NCI-H146 treated with DMSO at 0.1 percent for 48 hours (cell line): Measurements from ENCODE around the gene TBXAS1.

ENCODE experiments used
- DNase-seq: peaks from one replicate; lab custom pipeline; 2025; ENCODE audit not compliant: unreplicated experiment; lab: John Stamatoyannopoulos, UW

TBXAS1 gene

GRCh38 chr7:140018125-140019043 is 189.3 kb downstream of the TBXAS1 start:
- DNase-seq = no peak

DNA sequence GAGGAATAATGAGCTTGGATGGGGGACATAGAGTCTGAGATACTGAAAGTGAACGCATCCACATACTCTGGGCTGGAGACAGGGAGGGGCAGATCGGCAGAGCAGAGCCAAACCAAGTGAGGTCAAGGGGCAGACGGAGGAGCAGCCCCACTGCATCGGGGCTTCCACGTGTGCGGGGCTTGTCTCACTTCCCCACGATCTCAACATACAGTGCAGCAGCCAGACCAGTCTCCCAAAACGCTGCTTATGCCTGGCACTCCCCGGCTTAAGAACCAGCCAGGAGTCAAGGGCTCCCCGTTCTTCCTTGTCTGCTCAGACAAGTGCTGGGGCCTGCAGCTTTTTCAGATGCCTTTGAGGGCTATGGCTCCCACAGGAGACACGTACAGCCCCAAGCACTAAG is 190.1 kb downstream of the TBXAS1 start:
- no peak for DNase-seq

DNA sequence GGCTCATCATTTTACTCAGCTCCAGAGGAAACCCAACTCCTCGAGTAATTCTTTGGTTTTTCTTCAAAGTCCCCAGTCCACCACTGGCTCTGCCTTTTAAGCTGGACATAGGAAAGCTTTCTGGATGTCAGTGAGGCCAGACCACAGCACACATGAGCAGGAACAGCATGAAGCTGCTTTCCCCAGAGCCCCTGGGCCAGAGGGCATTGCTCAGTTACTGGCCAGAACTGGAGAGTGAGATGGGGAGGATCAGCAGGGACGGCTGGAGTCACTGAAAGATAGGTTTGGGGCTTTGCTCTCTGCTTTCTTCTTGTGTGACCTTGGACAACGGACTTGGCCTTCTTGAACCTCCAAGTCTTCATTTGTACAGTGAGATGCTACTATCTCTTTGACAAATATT is 190.5 kb downstream of the TBXAS1 start:
- DNase-seq = no peak

DNA sequence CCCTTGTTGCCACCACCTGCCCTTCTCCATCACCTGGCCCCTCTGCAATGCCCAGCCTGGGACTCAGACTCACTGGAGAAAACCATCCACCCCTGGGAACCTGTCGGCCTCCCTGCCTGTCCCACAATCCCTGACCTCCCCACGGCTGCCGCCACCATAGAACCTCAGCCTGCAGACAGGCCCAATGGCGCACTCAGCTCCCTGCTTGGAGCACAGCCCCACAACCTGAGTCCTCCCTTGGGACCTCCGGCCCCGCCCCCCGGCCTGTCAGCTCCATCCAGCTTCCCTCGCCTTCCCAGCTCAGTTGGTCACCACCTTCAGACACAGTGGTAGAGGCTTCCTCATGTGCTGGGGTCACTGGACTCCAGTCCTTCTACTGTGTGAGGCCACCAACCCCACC is 192.5 kb downstream of the TBXAS1 start:
- no peak for DNase-seq

- no peak for DNase-seq
Observed at GRCh38 chr7:140022582-140023211, 193.6 kb downstream of the TBXAS1 start.

GRCh38 chr7:140023728-140024127 is 194.7 kb downstream of the TBXAS1 start:
- DNase-seq = no peak

DNA sequence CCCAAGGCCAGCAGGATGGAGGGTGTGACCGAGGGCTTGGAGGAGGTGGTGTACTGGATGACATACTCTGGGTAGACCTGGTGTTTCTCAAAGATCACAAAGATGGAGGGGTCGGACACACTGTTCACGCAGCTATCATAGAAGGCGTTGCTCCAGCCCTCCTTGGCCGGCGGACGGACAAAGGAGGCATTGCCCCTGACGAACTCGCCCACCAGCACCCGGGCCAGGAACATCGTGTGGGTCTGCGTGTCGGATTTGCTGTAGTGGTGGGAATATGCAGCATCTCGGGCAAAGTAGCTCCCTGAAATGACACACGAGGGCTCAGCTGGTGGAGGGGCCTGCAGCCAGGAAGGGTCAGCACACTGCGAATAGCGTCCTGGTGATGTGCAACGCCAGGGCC is 195.5 kb downstream of the TBXAS1 start:
- DNase-seq = no peak

DNA sequence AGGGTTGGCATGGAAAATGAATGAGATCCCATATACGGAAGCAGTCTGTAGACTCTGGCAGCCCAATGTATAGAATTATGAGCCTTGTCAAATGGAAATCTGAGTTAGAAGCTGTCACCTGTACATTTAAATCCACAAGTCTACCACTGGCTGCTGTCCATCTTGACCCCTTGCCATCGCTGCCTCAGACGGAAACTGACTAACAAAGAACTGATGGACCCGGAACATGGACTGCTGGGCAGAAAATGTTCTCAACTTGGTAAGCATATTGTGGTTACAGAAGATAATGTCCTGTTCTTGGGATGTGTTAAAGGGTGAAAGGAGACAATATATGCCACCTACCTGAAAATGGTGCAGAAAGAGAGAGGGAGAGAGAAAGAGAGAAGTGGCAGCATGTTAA is 196.2 kb downstream of the TBXAS1 start:
- DNase-seq = no peak

DNA sequence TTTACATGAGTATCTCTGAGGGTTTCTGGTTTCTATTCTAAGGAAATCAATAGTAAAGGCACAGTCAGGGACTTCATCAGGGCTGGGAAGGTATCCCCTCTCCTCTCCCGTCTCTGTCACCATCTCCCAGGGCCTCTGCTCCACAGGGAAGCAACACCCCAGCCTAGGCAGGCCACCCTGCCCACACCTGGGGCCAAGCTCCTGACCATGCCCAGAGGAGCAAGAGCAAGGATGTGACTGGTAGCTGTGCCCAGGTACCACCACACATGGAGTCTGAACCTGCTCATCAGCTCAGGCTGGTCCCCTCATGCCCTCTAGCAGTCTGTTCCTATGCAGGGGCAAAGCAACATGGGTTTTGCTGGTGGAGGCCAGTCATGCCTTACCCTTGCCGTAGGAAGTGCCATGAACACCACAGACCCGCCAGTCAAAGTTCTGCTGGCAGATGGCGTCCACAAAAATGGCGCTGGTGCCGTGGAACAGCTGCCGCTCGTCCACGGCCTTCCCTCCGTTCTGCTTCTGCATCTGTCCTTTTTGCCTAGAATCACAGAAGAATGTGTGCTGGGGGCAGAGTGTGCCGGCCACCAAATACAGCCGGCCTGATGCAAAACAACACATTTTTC is 196.9 kb downstream of the TBXAS1 start:
- no peak for DNase-seq

- no peak for DNase-seq
Observed at GRCh38 chr7:140026935-140027334, 197.9 kb downstream of the TBXAS1 start.

- DNase-seq = no peak
Observed at GRCh38 chr7:140027858-140028257, 198.8 kb downstream of the TBXAS1 start.

- no peak for DNase-seq
Observed at GRCh38 chr7:140028311-140028710, 199.2 kb downstream of the TBXAS1 start.

- no peak for DNase-seq
Observed at GRCh38 chr7:140029072-140029471, 200.0 kb downstream of the TBXAS1 start.

GRCh38 chr7:140031364-140031763 is 202.3 kb downstream of the TBXAS1 start:
- no peak for DNase-seq

DNA sequence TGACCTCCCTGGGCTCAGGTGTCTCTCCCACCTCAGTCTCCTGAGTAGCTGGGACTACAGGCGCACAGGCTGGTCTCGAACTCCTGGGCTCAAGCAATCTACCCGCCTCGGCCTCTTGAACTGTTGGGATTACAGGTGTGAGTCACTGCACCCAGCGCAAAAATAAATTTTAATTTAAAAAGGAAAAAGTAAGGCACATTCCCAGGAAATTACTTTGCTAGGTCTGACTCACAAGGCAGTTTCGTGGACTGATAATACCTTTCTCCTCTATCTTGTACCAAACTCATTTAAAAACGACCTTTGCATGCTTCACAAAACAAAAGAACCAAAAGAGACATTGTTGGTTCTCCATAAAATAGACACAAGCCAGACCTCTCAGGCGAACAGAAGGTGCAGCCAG is 204.0 kb downstream of the TBXAS1 start:
- DNase-seq = no peak

DNA sequence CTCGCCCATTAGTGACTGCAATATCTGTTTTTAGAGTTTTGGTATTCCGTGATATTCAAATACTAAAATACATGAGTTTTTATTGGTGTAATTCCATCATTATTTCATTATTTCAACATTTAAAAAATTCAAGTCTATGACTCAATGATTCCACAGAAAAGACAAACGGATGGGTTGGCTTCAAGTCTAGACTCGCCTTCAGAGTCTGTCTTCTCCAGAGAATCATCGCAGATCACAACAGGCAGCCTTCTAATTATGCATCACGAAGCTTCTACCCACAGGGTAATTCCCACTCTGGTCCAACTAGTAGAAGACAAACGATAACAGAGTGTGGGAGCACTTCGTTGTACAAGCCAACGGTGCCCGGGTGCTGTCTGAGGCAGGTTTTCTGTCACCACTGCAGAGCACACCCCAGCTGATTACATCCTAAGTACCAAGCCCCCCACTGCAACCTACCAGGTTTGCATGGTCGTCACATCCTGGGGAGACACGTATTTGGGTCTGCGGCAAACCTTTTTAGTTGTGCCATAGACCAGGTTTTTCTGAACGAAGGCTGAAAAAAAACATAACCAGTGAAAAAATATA is 204.8 kb downstream of the TBXAS1 start:
- no peak for DNase-seq

DNA sequence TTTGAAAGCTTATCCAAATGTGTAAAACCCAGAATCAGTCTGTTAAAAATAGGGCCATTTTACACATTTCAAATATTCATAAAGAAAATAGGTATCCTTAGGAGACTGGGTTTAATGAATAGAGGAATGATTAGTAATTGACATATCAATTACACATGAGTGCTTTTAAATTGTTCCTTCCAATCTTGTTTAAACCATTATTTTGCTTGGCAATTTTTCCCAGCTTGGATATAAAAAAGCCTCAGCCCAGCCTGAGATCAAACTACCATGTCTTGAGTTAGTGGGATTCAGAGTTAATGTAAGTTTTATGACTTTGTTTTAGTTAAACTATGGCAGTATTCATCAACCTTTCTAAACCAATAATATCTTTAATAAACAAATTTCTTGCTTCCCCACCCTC is 205.4 kb downstream of the TBXAS1 start:
- DNase-seq = no peak

GRCh38 chr7:140035400-140036223 is 206.5 kb downstream of the TBXAS1 start:
- no peak for DNase-seq

DNA sequence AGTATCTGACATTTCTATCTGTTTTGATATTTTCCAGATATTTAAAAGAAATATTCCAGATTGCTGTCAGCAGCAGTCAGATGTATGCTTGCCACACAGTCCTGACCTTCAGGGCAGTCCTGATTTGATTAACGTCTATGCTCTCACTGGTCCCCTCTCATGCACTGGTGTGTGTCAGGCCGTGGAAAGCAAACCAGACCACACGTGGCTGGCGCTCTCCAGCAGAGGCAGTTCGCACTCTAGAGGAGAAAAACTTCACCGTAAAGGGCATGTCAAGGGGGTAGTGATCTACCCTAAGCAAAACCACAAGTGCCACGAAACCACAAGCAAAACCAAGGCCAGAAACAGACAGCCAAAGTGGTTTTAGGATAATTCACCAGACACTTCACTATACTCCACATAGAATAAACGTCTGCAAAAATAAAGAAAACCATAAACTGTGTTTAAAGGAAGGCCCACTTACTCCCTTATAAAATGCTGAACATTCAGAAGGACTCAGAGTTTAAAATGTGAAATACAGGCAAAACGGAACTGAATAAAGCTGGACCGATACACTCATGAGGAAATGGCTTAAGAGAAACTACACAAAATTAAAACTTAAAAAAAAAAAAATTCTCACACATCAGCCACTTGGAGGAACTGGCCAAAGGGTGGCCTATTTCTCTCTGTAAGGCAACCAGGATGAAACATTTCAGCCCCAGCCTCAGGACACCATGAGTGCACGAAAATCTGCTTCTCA is 207.3 kb downstream of the TBXAS1 start:
- DNase-seq = no peak

GRCh38 chr7:140039066-140039465 is 210.0 kb downstream of the TBXAS1 start:
- DNase-seq = no peak
